Activated effector memory CD4-positive, alpha-beta T cell treated with Interleukin-2 at 50 U/mL for 16 hours (primary cell): Measurements from ENCODE around the gene CYYR1.

ENCODE experiments used
- DNase-seq: peaks from one replicate; pipeline ENCODE4 v3.0.0-alpha.2; 2020

Gene CYYR1

DNA sequence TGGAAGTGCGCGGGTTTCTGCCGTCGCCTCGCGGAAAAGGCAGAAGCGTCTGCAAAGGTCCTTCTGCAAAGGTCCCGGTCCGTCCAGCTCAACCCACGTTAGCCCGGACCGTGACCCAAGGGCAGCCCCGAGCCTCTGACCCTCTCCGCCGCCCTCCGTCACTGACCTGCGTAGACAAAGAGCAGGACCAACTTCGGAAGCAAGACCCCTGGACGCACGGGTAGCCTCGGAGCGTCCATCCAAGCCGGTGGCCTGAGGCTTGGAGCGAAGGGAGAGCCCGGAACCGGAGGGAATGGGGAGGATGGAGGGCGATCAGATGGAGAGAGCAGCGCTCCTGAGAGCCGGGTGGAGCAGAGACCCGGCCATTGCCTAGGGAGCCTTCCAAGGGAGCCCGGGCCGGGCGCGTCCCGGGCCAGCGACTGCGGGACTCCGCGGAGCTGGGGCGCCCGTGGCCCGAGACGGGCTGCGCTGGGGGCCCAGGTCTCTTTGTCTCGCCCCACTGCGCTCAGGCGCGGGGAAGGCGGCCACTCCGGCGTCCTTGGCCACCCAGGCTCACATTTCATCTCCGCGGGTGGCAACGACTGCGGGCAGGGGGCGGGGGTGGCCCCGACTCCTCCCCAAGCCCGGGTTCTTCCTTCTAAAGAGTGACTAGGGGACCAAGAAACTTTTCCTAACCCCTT is at the start of gene CYYR1:
TSS of gene CYYR1 (minus strand) at position 585 of the 680 bp plus-strand sequence. CDS start at position 239, 346 bp downstream.
- DNase-seq = no peak

DNA sequence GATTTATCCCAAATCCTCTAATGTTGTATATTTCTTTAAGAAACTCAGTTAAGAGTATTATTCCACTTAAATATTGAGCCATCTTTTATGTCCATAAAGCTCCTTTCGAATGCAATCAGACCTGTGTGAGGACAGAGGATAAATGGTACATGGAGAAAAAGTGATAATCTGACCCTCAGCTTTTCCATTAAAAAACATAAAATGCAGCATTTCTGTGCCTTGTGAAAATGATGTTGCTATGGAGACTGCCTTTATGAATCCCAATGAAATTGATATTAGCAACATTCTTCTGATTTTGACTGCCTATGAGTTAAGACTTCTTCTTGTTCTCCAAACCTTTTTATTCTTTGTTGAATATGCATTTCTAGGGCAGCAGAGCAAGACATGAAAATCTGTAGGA is 44.1 kb upstream of the CYYR1 start:
- no peak for DNase-seq

DNA sequence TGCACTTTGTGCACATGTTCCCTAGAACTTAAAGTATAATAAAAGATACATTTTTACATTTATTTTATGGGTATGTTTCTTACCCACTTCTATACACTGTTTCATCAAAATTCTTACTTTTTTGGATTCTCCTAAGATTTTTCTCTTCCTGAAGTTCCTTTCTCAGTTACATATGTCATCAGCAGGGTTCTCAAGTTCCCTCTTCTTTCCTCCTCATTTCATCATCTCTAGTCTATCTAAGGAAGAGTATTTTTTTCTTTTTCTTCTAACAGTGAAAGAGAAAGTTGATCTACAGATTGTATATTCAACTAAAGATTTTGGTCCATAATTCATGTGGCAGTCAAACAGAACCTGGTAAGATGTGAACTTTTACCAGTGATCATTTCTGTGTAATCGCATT is 41.2 kb upstream of the CYYR1 start:
- DNase-seq = no peak

DNA sequence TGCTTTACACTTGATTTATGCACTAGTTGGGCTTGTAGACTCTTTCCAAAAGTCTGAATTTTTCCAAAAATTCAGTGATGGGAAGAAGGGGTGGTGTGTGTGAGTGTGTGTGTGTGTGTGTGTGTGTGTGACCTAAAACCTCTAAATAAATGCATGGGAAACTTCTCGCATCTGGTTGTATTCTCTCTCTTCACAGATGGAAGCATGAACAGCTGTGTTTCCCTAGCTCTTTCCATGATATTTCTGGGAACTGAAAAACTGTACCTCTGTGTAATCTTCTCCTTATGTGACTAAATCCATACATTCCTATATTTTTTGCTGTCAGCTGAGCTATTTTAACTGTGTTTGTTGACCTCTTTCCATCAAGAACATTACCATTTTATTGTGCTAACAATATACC is 26.2 kb upstream of the CYYR1 start:
- DNase-seq = no peak

DNA sequence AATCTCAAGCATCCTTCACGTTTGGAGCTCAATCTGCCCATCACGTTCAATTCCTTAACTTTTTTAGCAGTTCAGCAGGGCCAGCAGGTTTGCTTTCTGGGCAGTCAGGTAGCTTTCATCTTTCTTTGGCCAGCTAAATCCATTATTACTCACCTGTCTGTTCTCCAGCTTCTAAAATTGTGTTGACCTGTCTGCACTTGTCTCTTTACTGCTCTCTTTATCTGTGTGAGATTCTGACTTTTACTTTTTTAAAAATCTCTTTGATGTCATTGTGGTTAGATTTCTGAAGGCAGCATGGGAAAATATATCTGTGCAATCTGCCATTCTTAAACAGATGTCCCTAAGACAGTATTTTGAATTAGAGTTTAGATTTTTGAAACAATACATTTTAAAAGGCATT is 24.9 kb upstream of the CYYR1 start:
- DNase-seq = no peak

DNA sequence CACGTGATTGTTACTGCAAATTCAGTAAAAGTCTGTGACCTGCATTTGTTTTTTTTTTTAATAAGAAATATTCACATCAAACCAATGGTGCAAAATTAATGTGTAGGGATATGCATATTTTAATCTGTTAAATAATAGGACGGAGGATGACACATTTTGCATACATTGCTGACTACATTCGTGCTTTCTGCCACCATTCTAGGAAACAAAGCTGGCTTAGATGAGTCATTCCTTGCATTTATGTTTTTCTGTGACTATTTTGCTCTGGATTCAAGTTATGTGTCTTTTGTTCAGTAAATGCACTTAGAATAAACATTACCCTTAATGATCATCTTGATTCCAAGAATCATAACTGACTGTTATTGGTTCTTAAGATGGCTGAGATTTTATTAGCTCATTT is 23.9 kb upstream of the CYYR1 start:
- no peak for DNase-seq

DNA sequence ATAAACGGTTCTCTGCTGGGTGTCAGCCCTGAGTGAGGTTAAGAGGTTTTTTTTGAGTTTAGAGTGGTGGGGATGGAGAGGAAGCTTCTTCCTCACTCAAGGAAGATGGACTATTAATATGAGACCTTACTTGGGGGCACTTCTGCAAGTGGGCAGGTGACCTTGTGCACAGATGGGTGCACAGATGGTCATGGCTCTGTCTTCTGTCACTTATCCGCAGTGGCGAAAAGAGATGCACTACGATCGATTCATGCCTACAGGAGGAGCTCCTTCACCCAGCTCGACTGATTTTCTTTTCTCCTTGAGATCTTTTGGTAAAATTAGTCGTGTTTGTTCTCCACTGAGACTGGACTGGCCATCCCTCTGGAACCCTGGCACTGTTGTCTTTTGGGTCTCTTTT is 22.9 kb upstream of the CYYR1 start:
- DNase-seq = no peak

DNA sequence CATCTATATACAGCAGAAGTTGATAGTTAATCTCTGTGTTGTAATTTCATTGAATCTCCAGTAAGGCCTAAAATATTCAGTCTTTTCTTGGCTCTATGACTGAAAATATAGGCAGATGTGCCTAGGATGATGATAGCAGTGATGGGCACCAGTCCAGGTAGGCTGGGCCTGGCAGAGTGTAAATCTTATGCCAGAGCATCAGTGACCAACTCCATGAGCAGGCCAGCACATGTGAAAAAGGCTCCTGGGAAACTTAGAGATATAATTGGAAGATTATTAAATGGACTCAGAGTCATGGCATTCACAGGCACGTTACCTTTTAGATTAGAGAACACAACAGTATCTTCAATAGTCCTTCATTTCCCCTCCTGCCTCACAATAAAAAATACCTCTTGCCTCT is 20.7 kb upstream of the CYYR1 start:
- DNase-seq = no peak

DNA sequence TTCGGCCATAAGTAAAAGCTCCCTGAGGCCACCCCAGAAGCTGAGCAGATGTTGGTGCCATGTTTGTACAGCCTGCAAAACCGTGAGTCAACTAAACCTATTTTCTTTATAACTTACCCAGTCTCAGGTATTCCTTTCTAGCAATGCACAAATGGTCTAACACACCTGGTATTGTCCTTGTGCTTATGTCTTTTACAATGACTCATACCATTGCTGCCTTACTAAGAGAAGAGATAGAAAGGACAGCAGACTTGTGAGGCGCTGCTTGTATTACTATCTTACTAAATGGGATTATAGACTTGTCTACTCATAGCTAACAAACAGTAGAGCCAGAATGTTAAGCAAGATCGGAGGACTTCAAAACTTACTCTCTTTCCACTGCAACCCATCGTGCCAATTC is 18.5 kb upstream of the CYYR1 start:
- DNase-seq = no peak

DNA sequence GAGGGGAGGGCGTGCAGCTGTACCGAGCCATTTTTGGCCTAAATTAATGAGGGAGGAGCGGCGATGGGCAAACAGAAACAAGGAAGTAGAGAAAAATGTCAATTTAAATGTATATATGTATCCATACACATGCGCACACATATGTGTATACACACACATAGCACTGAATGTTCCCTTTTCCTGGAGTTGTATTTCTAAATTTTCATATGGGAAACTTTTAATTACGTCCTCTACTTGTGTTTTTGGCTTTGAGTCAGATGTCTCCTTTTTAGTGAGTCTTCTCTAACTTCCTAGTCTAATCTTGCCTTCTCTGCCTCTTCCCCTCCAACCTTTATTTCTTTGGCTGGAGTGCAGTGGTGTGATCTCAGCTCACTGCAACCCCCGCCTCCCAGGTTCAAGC is 15.4 kb upstream of the CYYR1 start:
- DNase-seq = no peak

DNA sequence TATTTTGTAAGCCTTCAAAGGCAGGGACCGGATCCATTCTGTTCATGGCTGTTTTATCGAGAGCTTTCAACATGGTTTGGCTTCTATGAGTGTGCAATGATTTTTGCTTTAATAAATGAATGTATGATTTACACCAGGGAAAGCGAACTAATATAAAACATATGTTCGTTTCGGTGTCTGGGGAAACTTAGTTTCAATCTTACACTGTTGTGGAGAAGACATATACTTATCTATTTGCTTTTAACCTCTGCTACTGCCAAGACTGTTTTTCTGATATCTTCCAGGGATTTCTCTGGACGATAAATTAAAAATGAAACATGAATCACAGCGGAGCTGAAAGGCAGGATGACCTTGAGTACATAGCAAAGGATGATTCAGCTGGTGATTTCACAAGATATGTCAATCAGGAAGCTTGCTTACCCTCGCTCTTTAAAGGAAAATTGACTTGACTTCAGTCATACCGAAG is 14.7 kb upstream of the CYYR1 start:
- no peak for DNase-seq

DNA sequence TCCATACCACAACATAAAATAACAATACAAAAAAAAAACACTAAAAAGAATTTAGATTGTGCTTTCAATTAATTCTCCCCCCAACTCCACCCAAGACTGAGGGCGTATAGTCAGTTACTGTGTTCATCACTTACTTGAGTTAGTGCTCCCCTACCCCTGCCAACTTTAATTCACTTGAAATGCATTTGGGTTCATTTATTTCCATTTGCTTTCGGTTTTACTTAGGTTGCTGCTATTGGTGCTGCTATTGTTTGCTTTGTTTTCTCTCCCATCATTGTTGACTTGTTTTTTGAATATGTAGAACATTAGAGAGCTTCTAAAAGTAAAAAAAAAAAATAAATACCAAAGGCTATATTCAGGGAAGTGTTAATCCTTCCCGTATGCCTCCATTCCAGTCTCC is 10.7 kb upstream of the CYYR1 start:
- DNase-seq = no peak

DNA sequence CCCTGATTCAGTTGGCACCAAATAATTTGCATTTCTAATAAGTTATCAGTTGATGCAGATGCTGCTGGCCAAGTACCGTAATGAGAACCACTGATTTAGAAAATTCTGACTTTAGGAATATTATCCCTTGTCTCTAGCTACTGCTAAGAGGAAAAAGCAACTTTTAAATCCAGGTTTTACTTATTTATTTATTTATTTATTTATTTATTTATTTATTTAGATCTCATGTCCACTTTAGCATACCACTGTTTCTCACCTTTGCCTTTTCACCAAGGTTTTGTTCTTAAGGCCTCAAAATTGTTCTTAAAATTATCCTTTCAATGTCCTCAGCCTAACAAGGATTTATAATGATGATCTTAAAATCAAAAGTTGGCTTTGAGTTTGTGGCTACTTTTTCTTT is 8.7 kb upstream of the CYYR1 start:
- DNase-seq = no peak

DNA sequence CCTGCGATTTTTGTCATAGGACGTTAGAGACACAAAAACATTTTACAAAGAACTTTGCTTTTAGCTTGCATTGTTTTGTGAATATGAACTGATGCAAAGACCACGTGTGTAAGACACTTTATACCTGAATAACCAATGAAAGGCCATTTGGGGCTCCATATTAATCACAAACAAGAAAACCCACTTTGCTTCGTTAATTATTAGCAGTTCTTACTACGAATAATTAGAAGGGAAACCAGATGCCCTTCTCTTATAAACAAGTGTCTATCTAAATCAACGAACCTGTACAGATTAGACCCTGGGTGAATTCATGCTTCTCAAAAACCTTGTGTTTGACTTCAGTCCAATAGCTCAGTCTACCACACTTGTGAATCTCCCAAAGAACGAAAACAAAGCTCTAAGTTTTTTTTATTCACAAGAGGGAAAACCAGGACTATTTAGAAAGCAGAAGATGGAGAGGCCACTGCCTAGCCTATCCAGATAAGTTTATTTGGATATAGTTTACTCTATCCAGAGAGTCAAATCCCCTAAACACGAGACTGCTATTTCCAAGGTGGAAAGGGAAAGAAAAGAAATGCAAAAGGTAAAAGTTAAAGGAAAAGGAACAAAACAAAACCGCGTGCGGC is 897 bp downstream of the CYYR1 start:
- DNase-seq = no peak

DNA sequence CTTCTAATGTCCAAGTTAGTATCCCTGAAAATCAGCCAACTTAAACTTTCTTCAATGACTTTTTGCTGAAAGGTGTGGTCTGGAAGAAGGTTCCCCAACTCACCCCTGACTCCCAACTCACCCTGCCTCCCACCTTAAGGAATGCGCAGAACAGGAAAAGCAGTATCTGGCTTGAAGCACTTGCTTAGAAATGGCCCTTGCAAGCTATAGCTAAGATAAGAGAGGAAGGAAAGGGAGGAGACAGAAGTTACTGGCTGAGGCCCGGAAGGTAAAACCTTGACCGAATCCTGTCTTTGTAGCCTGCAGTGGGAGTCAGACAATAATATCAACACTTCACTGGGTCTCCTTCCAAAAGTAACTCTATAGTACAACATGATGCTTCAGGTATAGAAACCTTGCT is 2.9 kb downstream of the CYYR1 start:
- DNase-seq = no peak

DNA sequence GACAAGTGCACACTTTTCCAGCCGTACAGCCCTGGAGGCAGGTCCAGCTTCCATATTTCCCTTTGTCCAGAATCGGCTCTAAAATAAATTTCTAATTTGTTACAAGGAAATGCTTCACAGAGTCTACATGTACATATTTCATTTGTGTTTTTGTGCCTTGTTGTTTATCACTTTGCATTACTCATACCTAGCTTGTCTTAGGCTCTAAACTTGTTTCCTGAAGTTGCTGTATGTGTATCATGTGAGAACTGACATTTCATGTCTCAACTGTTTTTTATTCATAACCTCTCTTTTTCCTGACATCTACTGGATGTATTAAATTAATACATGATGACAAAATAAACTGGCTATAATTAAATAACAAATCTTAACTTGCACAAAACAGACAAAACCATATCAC is 7.5 kb downstream of the CYYR1 start:
- DNase-seq = no peak

DNA sequence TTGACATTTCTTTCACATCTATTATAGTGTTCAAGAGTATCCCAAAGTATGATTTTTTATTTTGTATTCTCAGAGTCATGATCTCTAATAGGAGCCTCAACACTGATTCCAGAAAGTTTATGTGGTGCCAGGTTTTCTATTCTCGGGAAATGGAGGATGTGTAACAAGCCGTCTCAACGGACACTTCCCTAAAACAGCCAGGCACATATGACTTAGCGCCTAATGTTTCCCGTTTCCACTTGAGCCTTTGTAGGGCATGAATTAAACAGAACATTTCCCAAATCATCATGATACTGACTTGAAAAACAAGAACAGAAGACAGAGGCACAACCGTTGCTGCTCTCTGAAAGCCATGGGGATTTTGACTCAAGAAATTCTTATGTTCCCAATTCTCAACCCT is 8.0 kb downstream of the CYYR1 start:
- DNase-seq = no peak

DNA sequence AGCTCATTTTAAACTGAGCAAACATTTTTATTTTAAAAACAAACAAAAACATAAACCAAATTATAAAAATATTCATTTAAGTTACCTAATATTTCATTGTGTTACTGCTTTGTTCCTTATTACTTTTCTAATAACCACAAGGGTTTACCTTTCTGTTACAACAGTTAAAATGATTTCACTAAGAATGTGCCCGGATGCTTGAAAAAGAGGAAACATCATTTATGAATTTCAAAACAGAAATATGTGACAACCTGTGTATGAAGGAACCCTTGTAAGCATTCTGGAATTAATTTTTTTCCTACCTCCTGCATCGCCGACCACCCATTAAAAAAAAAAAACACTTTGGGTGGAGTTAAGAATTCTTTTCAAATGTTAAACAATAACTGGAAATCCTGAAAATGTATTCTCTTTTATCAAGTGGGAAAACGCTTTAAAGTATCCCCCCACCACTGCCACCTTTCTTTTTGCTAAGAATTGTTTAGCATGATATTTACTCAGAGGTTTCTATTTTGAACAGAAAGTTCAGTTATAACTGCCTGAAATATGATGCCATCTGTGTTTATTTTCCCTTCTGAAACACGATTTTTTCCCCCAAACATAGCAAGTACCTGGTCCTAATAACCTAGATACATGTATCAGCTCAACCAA is 9.1 kb downstream of the CYYR1 start:
- DNase-seq = no peak

DNA sequence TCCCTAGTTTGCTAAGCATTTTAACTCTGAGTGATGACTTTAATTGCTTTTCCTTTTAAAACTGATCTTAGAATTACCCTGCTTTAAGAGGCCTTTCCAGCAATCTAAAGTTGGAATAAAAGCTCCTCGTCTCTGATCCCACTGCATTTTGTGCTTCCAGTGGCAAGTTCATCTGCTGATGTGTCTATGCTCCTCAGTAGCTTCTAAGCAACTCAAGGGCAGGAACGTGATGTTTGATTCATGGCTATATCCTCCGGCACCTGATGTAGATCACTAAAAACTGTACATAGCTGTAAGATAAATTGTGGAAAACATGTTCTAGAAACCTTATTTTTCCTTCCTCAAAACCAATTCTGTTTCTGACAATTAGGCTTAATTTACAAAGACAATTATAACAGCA is 12.5 kb downstream of the CYYR1 start:
- no peak for DNase-seq

DNA sequence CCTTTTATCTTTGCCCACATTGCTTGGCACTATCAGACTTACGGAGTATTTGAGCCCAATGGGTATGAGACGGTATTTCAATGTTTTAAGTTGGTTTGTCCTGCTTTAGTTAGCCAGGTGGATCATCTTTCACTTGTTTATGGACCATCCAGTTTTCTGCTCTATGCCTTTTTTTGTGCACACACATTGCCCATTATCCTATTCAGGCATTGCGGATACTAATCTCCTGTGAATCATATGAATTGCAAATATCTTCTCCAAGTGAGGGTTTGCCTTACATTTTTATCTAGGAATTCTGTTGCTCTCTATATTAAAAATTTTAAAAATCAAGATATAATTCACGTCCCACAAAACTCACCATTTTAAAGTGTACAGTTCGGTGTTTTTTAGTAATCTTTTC is 14.0 kb downstream of the CYYR1 start:
- no peak for DNase-seq

DNA sequence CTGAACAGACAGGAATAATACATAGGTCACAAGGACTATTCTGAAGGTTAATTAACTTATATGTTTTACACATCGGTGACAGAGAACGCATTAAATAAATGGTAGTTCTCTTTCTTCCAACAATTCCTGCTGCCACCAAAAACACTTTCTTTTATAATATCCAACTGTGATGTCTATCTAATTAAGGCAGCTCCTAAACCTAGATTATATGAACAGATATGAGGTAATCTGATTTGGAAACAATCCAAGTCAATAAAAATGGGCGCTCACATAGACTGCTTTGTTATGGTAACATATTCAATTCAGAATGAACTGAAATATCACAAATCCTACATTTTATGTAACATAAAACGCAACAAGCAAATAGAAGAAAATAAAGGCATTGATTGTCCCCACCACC is 16.0 kb downstream of the CYYR1 start:
- DNase-seq = no peak

DNA sequence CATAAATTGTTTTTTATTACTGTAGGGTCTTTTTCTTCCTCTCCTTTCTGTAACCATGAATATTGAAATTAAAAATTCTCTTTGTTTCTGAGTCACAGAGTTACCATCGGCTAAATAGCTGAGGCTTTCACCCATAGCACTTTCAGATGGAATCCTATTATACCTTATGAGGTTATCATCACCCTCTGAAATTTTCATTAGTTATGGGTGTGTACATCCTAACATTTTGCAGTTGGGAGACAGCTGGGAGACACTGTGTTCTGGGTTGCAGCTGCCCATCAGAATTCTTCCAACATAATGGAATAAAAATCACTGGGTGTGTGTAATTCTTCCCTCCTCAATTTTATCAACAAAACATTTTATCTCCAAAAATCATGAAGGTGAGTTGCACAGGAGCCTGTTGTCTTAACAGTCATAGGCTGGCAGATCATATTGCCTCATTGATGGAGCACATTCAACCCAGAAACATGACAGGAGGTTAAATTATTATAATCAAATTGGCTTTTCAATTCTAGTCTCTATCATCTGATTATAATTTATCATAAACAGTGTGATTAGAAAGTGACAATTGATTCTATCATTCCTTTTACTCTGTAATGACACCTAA is 17.4 kb downstream of the CYYR1 start:
- no peak for DNase-seq

DNA sequence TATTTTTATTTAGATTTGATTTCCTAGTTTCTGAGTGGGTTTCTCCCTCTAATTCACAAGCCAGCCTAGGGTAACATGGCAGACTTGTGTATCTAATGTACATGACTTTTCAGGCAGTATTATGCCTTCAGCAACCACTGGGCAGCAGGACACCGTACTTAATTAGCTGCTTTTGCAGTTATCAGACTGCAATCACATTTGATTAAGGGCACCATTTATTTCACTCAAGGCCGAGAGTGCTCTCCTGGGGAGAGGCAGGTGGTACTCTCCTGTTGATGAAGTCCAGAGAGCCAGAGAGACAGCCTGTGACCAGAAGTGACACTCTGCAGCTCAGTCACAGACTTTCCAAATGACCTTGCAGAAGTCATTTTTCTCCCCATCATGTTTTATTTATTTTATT is 18.7 kb downstream of the CYYR1 start:
- DNase-seq = no peak

DNA sequence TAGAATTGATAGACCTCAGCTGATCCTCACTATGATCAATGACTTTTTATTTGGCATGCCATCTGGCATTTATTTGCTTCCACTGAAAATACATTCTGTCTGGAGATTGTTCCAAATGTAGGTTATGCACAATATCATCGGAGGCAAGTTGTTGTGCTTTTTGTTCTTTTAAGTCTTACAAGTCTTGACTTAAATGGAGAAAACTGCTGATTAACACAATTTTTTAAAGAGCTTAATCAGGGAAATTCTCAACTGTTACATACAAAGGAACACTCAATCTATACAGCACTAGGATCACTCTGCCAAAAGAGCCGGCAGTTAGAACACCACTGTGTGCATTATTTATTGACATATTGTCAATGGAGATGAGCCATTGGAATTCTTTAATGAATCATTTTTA is 19.2 kb downstream of the CYYR1 start:
- DNase-seq = no peak
